Activated CD4-positive, alpha-beta memory T cell treated with anti-CD3 and anti-CD28 coated beads, Interleukin-2, amount 10 ng/mL, durations not matched to agents 7 days and 5 days (primary cell): ENCODE data around the gene LRRC37A. TPM values are rescaled to one million over a fixed set of nuclear protein-coding genes. Genes with fewer than 3 reads are reported as not detected.
"Not testable (repeated sequence)": the region's sequence is repeated elsewhere in the genome, so short reads cannot be mapped to it uniquely, and the experiment has no call there.

Experiments
- CTCF ChIA-PET: fragments of 350-600 bp; sonication (Branson Sonifier 250); formaldehyde crosslinking; loops from one replicate; lab custom pipeline; 2021; ENCODE audit warnings: antibody characterized with exemption, inconsistent platforms; lab: Charles Lee
- POLR2A ChIA-PET: fragments of 350-600 bp; sonication (Branson Sonifier 250); formaldehyde crosslinking; loops from one replicate; lab custom pipeline; 2021; ENCODE audit warnings: antibody characterized with exemption; lab: Charles Lee
- DNase-seq: peaks from one replicate; pipeline ENCODE4 v3.0.0-alpha.2; 2020
- H3K27ac Mint-ChIP-seq: one replicate; pipeline ENCODE4 v1.8.0; 2021; ENCODE audit warnings: mild to moderate bottlenecking, mixed read lengths
- H3K27me3 Mint-ChIP-seq: one replicate; pipeline ENCODE4 v1.8.0; 2021; ENCODE audit warnings: mixed read lengths
- H3K36me3 Mint-ChIP-seq: one replicate; pipeline ENCODE4 v1.8.0; 2021; ENCODE audit warnings: low read depth, mixed read lengths
- H3K4me1 Mint-ChIP-seq: one replicate; pipeline ENCODE4 v1.8.0; 2021; ENCODE audit warnings: mixed read lengths
- H3K4me3 Mint-ChIP-seq: one replicate; pipeline ENCODE4 v1.8.0; 2021; ENCODE audit warnings: mild to moderate bottlenecking, mixed read lengths
- H3K9me3 Mint-ChIP-seq: one replicate; pipeline ENCODE4 v1.8.0; 2021; ENCODE audit warnings: mixed read lengths
- total RNA-seq, 2 experiments: library from RNA; stranded (reverse); gene quantifications; one replicate each; pipeline ENCODE4 v1.2.3, GENCODE V29; 2021

The LRRC37A gene
- total RNA-seq, 2 experiments from 2014 or later, result 4.6 to 5.7 TPM

DNA sequence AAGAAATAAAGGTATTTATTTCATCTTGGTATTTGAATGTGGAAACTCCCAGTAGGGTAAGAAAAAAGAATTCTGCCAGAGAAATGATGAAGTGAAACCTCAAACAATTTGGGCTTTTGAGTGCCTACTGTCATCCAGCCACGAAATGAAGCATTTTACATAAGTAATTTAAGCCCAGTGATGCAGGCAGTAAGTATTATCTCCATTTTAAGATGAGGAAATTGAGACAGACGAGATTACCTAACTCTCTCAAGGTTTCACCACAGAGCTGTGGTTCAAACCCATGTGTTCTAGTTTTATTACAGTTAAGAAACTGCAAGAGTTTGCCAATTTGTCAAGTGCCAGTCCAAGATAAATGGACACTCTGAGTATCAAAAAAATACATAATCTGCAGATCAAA lies 53.4 kb downstream of the LRRC37A start:
- H3K4me3 Mint-ChIP-seq, H3K36me3 Mint-ChIP-seq, H3K27ac Mint-ChIP-seq, CTCF ChIA-PET, H3K9me3 Mint-ChIP-seq, DNase-seq, H3K27me3 Mint-ChIP-seq, H3K4me1 Mint-ChIP-seq, POLR2A ChIA-PET: not testable (repeated sequence)

DNA sequence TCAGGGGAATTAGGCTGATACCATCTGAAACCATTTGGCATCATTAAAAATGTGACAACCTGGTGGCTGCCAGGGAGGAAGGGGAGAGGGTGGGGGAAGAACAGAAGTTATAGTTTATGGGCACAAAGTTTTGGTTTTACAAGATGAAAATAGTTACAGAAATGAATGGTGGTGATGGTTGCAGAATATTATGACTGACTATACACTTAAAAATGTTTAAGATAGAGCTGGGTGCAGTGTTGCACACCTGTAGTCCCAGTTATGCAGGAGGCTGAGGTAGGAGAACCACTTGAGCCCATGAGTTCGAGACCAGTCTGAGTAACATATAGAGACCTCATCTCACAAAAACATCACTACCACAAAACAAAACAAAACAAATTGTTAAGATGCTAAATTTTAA lies 54.1 kb downstream of the LRRC37A start:
- H3K27ac Mint-ChIP-seq, H3K4me1 Mint-ChIP-seq, H3K4me3 Mint-ChIP-seq, DNase-seq, POLR2A ChIA-PET, H3K27me3 Mint-ChIP-seq, H3K36me3 Mint-ChIP-seq, H3K9me3 Mint-ChIP-seq, CTCF ChIA-PET: not testable (repeated sequence)

GRCh38 chr17:46353856-46354255 lies 58.9 kb downstream of the LRRC37A start:
- H3K4me1 Mint-ChIP-seq, POLR2A ChIA-PET, H3K27me3 Mint-ChIP-seq, H3K9me3 Mint-ChIP-seq, H3K4me3 Mint-ChIP-seq, DNase-seq, CTCF ChIA-PET, H3K27ac Mint-ChIP-seq, H3K36me3 Mint-ChIP-seq: not testable (repeated sequence)

DNA sequence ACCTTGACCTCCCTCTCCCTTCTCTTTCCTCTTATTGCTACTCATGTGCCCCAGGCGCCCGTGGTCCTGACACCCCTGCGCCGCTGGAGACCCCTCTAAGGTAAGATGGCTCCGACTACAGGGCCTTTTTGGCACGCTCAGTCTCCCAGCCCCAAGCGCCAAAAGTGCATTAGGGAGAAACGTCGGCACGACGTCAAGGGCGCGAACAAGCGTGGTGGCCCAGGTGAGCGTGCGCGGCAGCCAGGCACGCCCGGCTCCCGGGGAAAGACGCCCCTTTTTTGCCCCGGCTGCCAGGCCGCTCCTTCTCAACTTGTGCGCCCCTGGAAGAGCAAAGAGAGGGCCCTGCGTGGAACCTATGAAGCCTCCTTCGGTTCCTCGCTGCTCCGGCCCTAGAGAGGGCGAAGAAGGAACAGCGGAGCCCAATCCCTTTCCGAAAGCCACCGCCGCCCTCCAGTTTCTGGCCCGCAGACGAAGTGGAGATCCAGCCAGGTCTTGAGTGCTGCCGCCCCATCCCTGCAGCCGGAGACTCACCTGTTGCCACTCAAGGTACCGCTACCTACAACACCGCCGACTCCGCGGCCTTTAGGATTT lies 66.3 kb downstream of the LRRC37A start:
- DNase-seq, H3K36me3 Mint-ChIP-seq, H3K27me3 Mint-ChIP-seq, H3K9me3 Mint-ChIP-seq, H3K27ac Mint-ChIP-seq, H3K4me3 Mint-ChIP-seq, CTCF ChIA-PET, POLR2A ChIA-PET, H3K4me1 Mint-ChIP-seq: not testable (repeated sequence)

DNA sequence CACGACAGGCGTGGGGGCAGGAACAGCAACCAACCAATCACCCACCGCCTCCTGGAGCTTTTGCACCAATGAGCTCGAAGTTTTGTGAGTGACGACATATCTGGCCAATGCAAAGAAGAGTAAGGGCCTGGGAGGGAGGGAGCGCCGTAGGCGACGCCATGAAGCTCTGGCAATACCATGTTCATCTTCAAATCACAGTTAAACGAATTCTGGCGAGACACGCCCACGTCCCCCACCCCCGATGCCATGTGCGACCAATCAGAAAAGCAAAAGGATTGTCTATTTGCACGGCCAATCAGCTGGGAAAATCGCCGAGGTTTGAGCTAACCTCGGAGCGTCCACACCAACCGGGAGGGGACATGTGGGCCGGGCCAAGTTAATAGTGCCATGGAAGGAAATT lies 66.8 kb downstream of the LRRC37A start, which contains the start of gene ARL17B:
TSS of gene ARL17B (minus strand) at position 12 of the 400 bp plus-strand sequence. CDS start 3,369 bp downstream, outside the sequence.
- H3K4me3 Mint-ChIP-seq, result not testable (repeated sequence)

DNA sequence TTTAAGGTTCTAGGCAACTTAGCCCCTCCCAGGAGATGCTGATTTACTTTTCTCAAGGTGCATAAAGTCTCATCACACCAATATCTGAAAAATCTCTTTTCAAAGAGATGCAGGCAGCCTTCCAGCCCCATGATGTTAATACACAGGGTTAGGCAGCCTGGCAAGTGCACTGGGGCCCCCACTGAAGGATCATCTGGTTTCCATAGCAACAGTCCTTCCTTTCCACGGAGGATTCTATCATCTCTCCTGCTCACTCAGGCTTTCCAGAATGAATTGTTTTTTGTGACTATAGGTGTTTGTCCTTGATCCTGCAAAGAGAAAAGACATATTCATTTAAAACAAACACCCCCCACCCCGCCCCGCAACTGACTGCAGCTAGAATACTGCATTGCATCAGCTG lies 72.6 kb downstream of the LRRC37A start:
- H3K4me1 Mint-ChIP-seq, H3K27ac Mint-ChIP-seq, POLR2A ChIA-PET, DNase-seq, H3K9me3 Mint-ChIP-seq, H3K27me3 Mint-ChIP-seq, H3K4me3 Mint-ChIP-seq, H3K36me3 Mint-ChIP-seq, CTCF ChIA-PET: not testable (repeated sequence)

More for the DNA sequence above, 66.8 kb downstream of the LRRC37A start, which contains the start of gene ARL17B:
- H3K4me1 Mint-ChIP-seq, H3K9me3 Mint-ChIP-seq, H3K36me3 Mint-ChIP-seq, POLR2A ChIA-PET, H3K27me3 Mint-ChIP-seq, CTCF ChIA-PET, H3K27ac Mint-ChIP-seq: not testable (repeated sequence)
- peak; percentile 96 for DNase-seq

- H3K27ac Mint-ChIP-seq, POLR2A ChIA-PET, H3K4me1 Mint-ChIP-seq, H3K4me3 Mint-ChIP-seq, H3K27me3 Mint-ChIP-seq, DNase-seq, CTCF ChIA-PET, H3K36me3 Mint-ChIP-seq, H3K9me3 Mint-ChIP-seq: not testable (repeated sequence)
These were observed 77.6 kb downstream of the LRRC37A start for GRCh38 chr17:46372236-46373229.

- CTCF ChIA-PET, H3K27ac Mint-ChIP-seq, H3K27me3 Mint-ChIP-seq, POLR2A ChIA-PET, DNase-seq, H3K4me1 Mint-ChIP-seq, H3K4me3 Mint-ChIP-seq, H3K9me3 Mint-ChIP-seq, H3K36me3 Mint-ChIP-seq: not testable (repeated sequence)
These were observed 78.5 kb downstream of the LRRC37A start for GRCh38 chr17:46373418-46373817.

DNA sequence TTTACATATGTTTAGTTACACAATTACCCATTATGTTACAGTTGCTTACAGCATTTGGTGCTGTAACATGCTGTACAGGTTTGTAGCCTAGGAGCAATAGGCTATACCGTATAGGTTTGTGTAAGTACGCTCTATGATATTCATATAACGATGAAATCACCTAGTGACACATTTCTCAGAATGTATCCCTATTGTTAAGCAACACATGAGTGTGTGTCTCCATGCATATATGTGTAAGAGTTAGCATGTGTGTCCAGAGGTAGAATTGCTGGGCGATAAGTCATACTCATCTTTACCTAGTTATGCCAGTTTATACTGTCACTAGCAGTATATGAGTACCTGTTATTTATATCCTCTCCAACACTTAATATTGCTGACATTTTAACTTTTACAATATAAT lies 88.2 kb downstream of the LRRC37A start:
- H3K9me3 Mint-ChIP-seq, H3K36me3 Mint-ChIP-seq, DNase-seq, CTCF ChIA-PET, H3K27me3 Mint-ChIP-seq, POLR2A ChIA-PET, H3K4me3 Mint-ChIP-seq, H3K27ac Mint-ChIP-seq, H3K4me1 Mint-ChIP-seq: not testable (repeated sequence)

DNA sequence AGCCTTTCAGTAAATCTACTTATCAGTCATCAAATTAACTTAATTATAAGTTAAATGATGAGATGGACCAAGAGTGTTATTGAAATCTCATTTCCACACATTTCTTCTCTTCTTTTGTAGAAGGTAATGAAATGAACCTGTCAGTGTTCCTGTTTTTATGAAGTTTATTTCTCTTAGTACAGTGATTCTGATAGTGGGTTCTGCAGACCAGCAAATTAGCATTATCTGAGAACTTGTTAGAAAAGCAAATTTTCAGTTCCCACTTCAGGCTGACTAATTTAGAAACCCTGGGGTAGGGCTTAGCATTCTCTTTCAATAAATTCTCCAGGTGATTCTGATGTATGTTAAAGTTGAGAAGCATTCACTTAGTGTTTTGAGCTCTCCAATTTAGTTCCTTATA lies 90.6 kb downstream of the LRRC37A start:
- H3K4me1 Mint-ChIP-seq, H3K9me3 Mint-ChIP-seq, H3K36me3 Mint-ChIP-seq, POLR2A ChIA-PET, H3K27me3 Mint-ChIP-seq, CTCF ChIA-PET, H3K27ac Mint-ChIP-seq, H3K4me3 Mint-ChIP-seq, DNase-seq: not testable (repeated sequence)

Other genes with a start within 250 kb of the LRRC37A start
- 100 to 1,000 TPM in 1 of 2 experiments, 10 to 100 TPM in 1; 99.5 to 105 TPM for gene KANSL1, start 101.7 kb upstream of the LRRC37A start, total RNA-seq
- gene ARL17B, start 66.6 kb downstream of the LRRC37A start, total RNA-seq, result 10 to 100 TPM; 21.9 to 22.6 TPM
- gene LRRC37A2, start 217.3 kb downstream of the LRRC37A start, total RNA-seq, result 10 to 100 TPM; 21.2 to 21.6 TPM